GM23338 (cell line): Measurements from ENCODE around the gene MAPK14. TPM values are rescaled to one million over a fixed set of nuclear protein-coding genes. Genes with fewer than 3 reads are reported as not detected.
"Not testable (repeated sequence)": the region's sequence is repeated elsewhere in the genome, so short reads cannot be mapped to it uniquely, and the experiment has no call there.

Experiments
- ATAC-seq: fragments of 200-7000 bp; cut with Tn5 transposase; 3 replicates; pipeline ENCODE4 v1.9.1; 2020
- DNase-seq: peaks from one replicate; pipeline ENCODE4 v3.0.0-alpha.2; 2015; ENCODE audit warnings: low spot score
- H2AFZ ChIP-seq: fragments of 200-600 bp; sonication (generic); 2 replicates; pipeline ENCODE4 v1.8.0; 2016; ENCODE audit warnings: antibody characterized with exemption, mild to moderate bottlenecking, moderate library complexity
- H3F3A ChIP-seq: fragments of 200-600 bp; sonication (generic); replicated peaks from 2 replicates; pipeline ENCODE4 v1.8.0; 2017; ENCODE audit warnings: antibody characterized with exemption, mixed run types, low read depth
- H3K27ac ChIP-seq: fragments of 200-600 bp; sonication (generic); 2 replicates; pipeline ENCODE4 v1.6.1; 2016; ENCODE audit warnings: low read depth
- H3K27me3 ChIP-seq: fragments of 200-600 bp; sonication (generic); 2 replicates; pipeline ENCODE4 v1.8.0; 2016; ENCODE audit warnings: mild to moderate bottlenecking, mixed run types, moderate library complexity; ENCODE audit not compliant: insufficient read depth
- H3K36me3 ChIP-seq: fragments of 200-600 bp; sonication (generic); 2 replicates; pipeline ENCODE4 v1.8.0; 2016; ENCODE audit warnings: mild to moderate bottlenecking; ENCODE audit not compliant: insufficient read depth
- H3K4me1 ChIP-seq: fragments of 200-600 bp; sonication (generic); 2 replicates; pipeline ENCODE4 v1.8.0; 2016; ENCODE audit warnings: mild to moderate bottlenecking, moderate library complexity; ENCODE audit not compliant: insufficient read depth
- H3K4me2 ChIP-seq: fragments of 200-600 bp; sonication (generic); 2 replicates; pipeline ENCODE4 v1.7.1; 2017; ENCODE audit warnings: mixed run types
- H3K4me3 ChIP-seq: fragments of 200-600 bp; sonication (generic); 2 replicates; pipeline ENCODE4 v1.6.1; 2016; ENCODE audit warnings: mixed run types
- H3K79me2 ChIP-seq: fragments of 200-600 bp; sonication (generic); replicated peaks from 2 replicates; pipeline ENCODE4 v1.8.0; 2017; ENCODE audit warnings: mild to moderate bottlenecking; ENCODE audit not compliant: insufficient read depth
- H3K9me2 ChIP-seq: fragments of 200-600 bp; sonication (generic); 2 replicates; pipeline ENCODE4 v1.8.0; 2017; ENCODE audit not compliant: insufficient read depth
- H4K20me1 ChIP-seq: fragments of 200-600 bp; sonication (generic); replicated peaks from 2 replicates; pipeline ENCODE4 v1.8.0; 2017; ENCODE audit warnings: mild to moderate bottlenecking; ENCODE audit not compliant: insufficient read depth
- H3K27ac Mint-ChIP-seq: 2 replicates; pipeline ENCODE4 v1.8.0; 2020; ENCODE audit warnings: inconsistent platforms, mild to moderate bottlenecking, moderate library complexity, mixed read lengths
- H3K27me3 Mint-ChIP-seq: 3 replicates; pipeline ENCODE4 v1.8.0; 2022; ENCODE audit warnings: low read depth, mild to moderate bottlenecking, moderate library complexity, mixed read lengths, inconsistent platforms; ENCODE audit not compliant: insufficient read depth, poor library complexity
- H3K36me3 Mint-ChIP-seq: 3 replicates; pipeline ENCODE4 v1.8.0; 2021; ENCODE audit warnings: low read depth, mild to moderate bottlenecking, inconsistent platforms, moderate library complexity, mixed read lengths
- H3K4me1 Mint-ChIP-seq: 3 replicates; pipeline ENCODE4 v1.8.0; 2020; ENCODE audit warnings: mild to moderate bottlenecking, inconsistent platforms, mixed read lengths
- H3K4me3 Mint-ChIP-seq: 3 replicates; pipeline ENCODE4 v1.8.0; 2021; ENCODE audit warnings: moderate library complexity, mild to moderate bottlenecking, inconsistent platforms, mixed read lengths
- H3K9me3 Mint-ChIP-seq: 3 replicates; pipeline ENCODE4 v1.8.0; 2020; ENCODE audit warnings: moderate library complexity, mild to moderate bottlenecking, inconsistent platforms, mixed read lengths
- STAT1 ChIP-seq: IDR thresholded peaks from one replicate; pipeline ENCODE4 v1.6.1; 2016; ENCODE audit warnings: antibody characterized with exemption; ENCODE audit not compliant: unreplicated experiment
- ZNF114 ChIP-seq: fragments of 250-450 bp; sonication (Bioruptor Pico); IDR thresholded peaks from 2 replicates; pipeline ENCODE4 v1.5.0; 2020; ENCODE audit warnings: mild to moderate bottlenecking, moderate library complexity
- ZNF331 ChIP-seq: fragments of 250-450 bp; sonication (Bioruptor Pico); IDR thresholded peaks from 2 replicates; pipeline ENCODE4 v1.5.0; 2020; ENCODE audit warnings: low read depth, mild to moderate bottlenecking, moderate library complexity
- ZNF462 ChIP-seq: fragments of 250-450 bp; sonication (Bioruptor Pico); IDR thresholded peaks from 2 replicates; pipeline ENCODE4 v1.5.0; 2020; ENCODE audit warnings: mild to moderate bottlenecking, moderate library complexity
- polyA plus RNA-seq: library from polyadenylated mRNA; unstranded; fragments of >200 nt; fragmentation: Nextera tagmentation; extraction: Ambion mirVana; gene quantifications from 2 replicates; pipeline ENCODE4 v1.2.1, GENCODE V29; 2016
- total RNA-seq: library from RNA; depleted of rRNA; stranded (reverse); fragments of >200 nt; shearing (Covaris generic); gene quantifications from 2 replicates; pipeline ENCODE4 v1.2.3, GENCODE V29; 2014

MAPK14 gene
- total and polyA plus RNA-seq, 2 experiments from 2014 or later: 8.8 to 44.5 TPM

- no peak for TF ChIP-seq ZNF462 (CRISPR knock-in tag)
- TF ChIP-seq ZNF114 (CRISPR knock-in tag): no peak
- no peak for TF ChIP-seq STAT1
- no peak for TF ChIP-seq ZNF331
Measured at GRCh38 chr6:36123270-36124139, 95.9 kb downstream of the MAPK14 start (continued).

GRCh38 chr6:36124346-36124745 lies 96.7 kb downstream of the MAPK14 start:
- H3K27ac ChIP-seq, H3K36me3 Mint-ChIP-seq, H3K79me2 ChIP-seq, H3K27me3 Mint-ChIP-seq, H2AFZ ChIP-seq, H3K9me2 ChIP-seq, H3K4me2 ChIP-seq, H3K4me3 Mint-ChIP-seq, H3K36me3 ChIP-seq, DNase-seq, ATAC-seq, H4K20me1 ChIP-seq, H3K27ac Mint-ChIP-seq, H3K4me3 ChIP-seq, H3K9me3 Mint-ChIP-seq, H3K27me3 ChIP-seq, H3F3A ChIP-seq: not testable (repeated sequence)
- peaks cover 22% of the 10 kb centered on the region for H3K4me1 Mint-ChIP-seq
- H3K4me1 ChIP-seq: peaks cover 12% of the 10 kb centered on the region
